WERI-Rb-1 (cell line): ENCODE results near the gene DSG3.

ENCODE experiments used
- DNase-seq: peaks from one replicate; pipeline ENCODE4 v3.0.0-alpha.2; 2020
- H3K27ac ChIP-seq: fragments of 250-450 bp; sonication (Bioruptor Pico); 2 replicates; pipeline ENCODE4 v1.5.1; 2020; ENCODE audit warnings: mild to moderate bottlenecking, moderate library complexity
- H3K27me3 ChIP-seq: fragments of 250-450 bp; sonication (Bioruptor Pico); 2 replicates; pipeline ENCODE4 v1.5.1; 2021; ENCODE audit warnings: mild to moderate bottlenecking, low read depth, moderate library complexity; ENCODE audit not compliant: insufficient read depth, severe bottlenecking
- H3K36me3 ChIP-seq: fragments of 250-450 bp; sonication (Bioruptor Pico); 2 replicates; pipeline ENCODE4 v1.5.1; 2020; ENCODE audit warnings: mild to moderate bottlenecking, moderate library complexity
- H3K4me3 ChIP-seq: 2 replicates; pipeline ENCODE4 v1.5.1; 2011; ENCODE audit warnings: low read depth, mild to moderate bottlenecking, control low read depth, low read length
- H3K9me3 ChIP-seq: fragments of 250-450 bp; sonication (Bioruptor Pico); 2 replicates; pipeline ENCODE4 v1.5.1; 2021; ENCODE audit warnings: mild to moderate bottlenecking, moderate library complexity; ENCODE audit not compliant: severe bottlenecking
- TF ChIP-seq, protein P1 (sequence below): IDR thresholded peaks from 2 replicates; pipeline ENCODE4 v1.5.1; 2011; ENCODE audit warnings: low read depth, mild to moderate bottlenecking, control low read depth, inconsistent platforms, low read length

Gene DSG3

DNA sequence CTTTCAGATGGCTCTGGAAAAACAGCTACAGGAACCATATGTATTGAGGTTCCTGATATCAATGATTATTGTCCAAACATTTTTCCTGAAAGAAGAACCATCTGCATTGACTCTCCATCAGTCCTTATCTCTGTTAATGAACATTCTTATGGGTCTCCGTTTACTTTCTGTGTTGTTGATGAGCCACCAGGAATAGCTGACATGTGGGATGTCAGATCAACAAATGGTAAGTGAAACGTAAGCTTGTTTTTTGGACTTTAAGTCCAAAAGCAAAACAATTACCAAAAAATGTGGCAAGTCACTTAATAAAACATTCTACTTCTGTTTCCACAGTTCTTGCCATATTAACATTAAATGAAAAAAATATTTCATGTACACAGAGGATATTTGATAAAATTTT, 44.1 kb upstream of the DSG3 start:
- Histone ChIP-seq H3K27me3 (no peaks in the 10 kb centered on the region), H3K27ac (no peak overlapping the region), H3K36me3 (no peaks in the 10 kb centered on the region), H3K4me3 (no peak overlapping the region), H3K9me3 (no peaks in the 10 kb centered on the region)
- TF ChIP-seq, protein P1, sequence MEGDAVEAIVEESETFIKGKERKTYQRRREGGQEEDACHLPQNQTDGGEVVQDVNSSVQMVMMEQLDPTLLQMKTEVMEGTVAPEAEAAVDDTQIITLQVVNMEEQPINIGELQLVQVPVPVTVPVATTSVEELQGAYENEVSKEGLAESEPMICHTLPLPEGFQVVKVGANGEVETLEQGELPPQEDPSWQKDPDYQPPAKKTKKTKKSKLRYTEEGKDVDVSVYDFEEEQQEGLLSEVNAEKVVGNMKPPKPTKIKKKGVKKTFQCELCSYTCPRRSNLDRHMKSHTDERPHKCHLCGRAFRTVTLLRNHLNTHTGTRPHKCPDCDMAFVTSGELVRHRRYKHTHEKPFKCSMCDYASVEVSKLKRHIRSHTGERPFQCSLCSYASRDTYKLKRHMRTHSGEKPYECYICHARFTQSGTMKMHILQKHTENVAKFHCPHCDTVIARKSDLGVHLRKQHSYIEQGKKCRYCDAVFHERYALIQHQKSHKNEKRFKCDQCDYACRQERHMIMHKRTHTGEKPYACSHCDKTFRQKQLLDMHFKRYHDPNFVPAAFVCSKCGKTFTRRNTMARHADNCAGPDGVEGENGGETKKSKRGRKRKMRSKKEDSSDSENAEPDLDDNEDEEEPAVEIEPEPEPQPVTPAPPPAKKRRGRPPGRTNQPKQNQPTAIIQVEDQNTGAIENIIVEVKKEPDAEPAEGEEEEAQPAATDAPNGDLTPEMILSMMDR, result no peak
- no peak for DNase-seq

DNA sequence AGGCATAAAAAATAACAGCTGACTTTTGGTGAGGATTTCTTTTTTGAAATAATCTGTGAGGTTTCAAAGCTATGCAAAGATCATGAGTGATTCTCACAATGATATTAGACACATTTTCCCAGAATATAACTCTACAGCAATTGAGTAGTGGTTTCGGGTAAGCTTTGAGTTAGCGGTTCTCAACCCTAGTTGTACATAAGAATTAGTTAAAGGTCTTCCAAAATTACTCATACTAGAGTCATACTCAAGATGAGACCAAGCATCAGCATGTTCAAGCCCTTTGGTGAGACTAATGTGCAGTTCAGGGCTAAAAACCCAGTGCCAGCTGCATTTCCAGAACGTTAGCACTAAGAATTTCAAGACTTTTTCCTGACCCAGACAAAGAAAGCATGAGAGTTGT, 39.9 kb upstream of the DSG3 start:
- H3K27ac ChIP-seq, result no peak overlapping the region
- H3K9me3 ChIP-seq, result no peaks in the 10 kb centered on the region
- no peaks in the 10 kb centered on the region for H3K36me3 ChIP-seq
- TF ChIP-seq, protein P1, result no peak
- no peaks in the 10 kb centered on the region for H3K27me3 ChIP-seq
- no peak for DNase-seq
- H3K4me3 ChIP-seq, result no peak overlapping the region

DNA sequence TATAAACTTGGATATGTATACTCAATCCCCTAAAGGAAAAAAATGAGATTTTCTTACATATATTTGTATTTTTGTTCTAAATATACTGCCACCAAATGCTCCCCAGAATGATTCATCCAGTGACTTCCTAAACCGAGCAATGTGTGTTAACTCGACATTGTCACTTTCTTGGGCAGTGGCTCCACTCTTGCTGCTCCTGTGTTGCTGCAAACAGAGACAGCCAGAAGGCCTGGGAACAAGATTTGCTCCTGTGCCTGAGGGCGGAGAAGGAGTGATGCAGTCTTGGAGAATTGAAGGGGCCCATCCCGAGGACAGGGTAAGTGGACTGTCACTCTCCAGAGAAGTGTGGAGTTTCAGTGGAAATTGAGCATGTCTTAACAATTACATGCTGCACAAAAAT, 38.3 kb upstream of the DSG3 start:
- TF ChIP-seq, protein P1, result no peak
- DNase-seq, result no peak

DNA sequence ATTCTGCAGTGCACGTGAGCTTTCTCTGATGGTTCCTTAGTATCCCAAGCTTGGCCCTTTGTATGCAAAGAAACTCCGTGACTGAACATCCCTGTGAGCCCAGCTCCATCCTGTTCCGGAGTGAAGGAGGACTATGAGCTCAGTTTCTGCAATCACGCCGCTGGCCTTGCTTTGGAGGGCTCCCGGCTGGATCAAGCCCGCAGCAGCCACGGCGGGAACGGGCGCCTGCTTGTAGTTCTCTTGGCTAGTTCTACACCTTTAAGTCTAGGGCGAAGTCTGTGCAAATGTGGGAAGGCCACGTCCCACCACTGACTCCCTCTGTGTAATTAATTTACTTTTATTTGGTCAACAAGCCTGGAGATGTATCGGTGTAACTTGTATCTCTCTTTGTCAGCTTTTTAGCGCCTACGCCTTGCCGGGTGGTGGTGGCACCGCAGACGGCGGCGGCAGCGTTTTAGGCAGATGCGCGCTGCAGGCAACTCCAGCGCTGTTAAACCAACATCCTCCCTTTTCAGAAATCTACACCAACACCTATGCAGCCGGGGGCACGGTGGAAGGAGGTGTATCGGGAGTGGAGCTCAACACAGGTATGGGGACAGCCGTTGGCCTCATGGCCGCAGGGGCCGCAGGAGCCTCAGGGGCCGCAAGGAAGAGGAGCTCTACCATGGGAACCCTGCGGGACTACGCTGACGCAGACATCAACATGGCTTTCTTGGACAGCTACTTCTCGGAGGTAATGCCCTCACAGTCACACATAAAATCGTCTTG, 36.6 kb upstream of the DSG3 start:
- TF ChIP-seq, protein P1, result no peak
- DNase-seq, result no peak
- no peaks in the 10 kb centered on the region for H3K9me3 ChIP-seq
- no peak overlapping the region for H3K4me3 ChIP-seq
- no peaks in the 10 kb centered on the region for H3K36me3 ChIP-seq
- no peaks in the 10 kb centered on the region for H3K27me3 ChIP-seq
- no peak overlapping the region for H3K27ac ChIP-seq

More for the DNA sequence above, 38.3 kb upstream of the DSG3 start:
- Histone ChIP-seq H3K27ac (no peak overlapping the region), H3K4me3 (no peak overlapping the region), H3K27me3 (no peaks in the 10 kb centered on the region), H3K36me3 (no peaks in the 10 kb centered on the region), H3K9me3 (no peaks in the 10 kb centered on the region)

DNA sequence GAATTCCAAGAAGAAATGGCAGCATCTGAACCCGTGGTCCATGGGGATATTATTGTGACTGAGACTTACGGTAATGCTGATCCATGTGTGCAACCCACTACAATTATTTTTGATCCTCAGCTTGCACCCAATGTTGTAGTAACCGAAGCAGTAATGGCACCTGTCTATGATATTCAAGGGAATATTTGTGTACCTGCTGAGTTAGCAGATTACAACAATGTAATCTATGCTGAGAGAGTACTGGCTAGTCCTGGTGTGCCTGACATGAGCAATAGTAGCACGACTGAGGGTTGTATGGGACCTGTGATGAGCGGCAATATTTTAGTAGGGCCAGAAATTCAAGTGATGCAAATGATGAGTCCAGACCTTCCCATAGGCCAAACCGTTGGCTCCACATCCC, 34.4 kb upstream of the DSG3 start:
- Histone ChIP-seq H3K36me3 (no peaks in the 10 kb centered on the region), H3K9me3 (no peaks in the 10 kb centered on the region), H3K4me3 (no peak overlapping the region), H3K27me3 (no peaks in the 10 kb centered on the region), H3K27ac (no peak overlapping the region)
- TF ChIP-seq, protein P1, result no peak
- no peak for DNase-seq

DNA sequence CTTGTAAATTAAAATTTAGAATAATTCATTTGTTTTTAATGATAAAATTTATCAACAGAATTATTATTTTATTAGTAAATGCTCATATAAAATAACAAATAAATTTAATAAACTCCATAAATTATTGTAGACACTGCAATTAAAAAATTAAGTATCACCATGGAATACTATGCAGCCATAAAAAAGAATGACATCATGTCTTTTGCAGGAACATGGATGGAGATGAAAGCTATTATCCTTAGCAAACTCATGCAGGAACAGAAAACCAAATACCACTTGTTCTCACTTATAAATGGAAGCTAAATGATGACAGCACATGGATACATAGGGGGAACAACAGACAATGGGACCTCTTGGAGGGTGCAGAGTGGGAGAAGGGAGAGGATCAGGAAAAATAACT, 29.7 kb upstream of the DSG3 start:
- TF ChIP-seq, protein P1, result no peak
- Histone ChIP-seq H3K4me3 (no peak overlapping the region), H3K27ac (no peak overlapping the region), H3K27me3 (no peaks in the 10 kb centered on the region), H3K9me3 (no peaks in the 10 kb centered on the region), H3K36me3 (no peaks in the 10 kb centered on the region)
- DNase-seq, result no peak
